OCI-M1 (cell line): ENCODE data around the gene ENO4.

Source experiments
- DNase-seq: peaks from one replicate; lab custom pipeline; 2025; lab: John Stamatoyannopoulos, UW

Gene ENO4, protein sequence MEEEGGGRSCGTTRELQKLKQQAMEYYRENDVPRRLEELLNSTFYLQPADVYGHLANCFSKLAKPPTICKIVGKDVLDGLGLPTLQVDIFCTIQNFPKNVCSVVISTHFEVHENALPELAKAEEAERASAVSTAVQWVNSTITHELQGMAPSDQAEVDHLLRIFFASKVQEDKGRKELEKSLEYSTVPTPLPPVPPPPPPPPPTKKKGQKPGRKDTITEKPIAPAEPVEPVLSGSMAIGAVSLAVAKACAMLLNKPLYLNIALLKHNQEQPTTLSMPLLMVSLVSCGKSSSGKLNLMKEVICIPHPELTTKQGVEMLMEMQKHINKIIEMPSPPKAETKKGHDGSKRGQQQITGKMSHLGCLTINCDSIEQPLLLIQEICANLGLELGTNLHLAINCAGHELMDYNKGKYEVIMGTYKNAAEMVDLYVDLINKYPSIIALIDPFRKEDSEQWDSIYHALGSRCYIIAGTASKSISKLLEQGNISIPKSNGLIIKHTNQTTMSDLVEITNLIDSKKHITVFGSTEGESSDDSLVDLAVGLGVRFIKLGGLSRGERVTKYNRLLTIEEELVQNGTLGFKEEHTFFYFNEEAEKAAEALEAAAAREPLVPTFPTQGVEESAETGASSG

DNA sequence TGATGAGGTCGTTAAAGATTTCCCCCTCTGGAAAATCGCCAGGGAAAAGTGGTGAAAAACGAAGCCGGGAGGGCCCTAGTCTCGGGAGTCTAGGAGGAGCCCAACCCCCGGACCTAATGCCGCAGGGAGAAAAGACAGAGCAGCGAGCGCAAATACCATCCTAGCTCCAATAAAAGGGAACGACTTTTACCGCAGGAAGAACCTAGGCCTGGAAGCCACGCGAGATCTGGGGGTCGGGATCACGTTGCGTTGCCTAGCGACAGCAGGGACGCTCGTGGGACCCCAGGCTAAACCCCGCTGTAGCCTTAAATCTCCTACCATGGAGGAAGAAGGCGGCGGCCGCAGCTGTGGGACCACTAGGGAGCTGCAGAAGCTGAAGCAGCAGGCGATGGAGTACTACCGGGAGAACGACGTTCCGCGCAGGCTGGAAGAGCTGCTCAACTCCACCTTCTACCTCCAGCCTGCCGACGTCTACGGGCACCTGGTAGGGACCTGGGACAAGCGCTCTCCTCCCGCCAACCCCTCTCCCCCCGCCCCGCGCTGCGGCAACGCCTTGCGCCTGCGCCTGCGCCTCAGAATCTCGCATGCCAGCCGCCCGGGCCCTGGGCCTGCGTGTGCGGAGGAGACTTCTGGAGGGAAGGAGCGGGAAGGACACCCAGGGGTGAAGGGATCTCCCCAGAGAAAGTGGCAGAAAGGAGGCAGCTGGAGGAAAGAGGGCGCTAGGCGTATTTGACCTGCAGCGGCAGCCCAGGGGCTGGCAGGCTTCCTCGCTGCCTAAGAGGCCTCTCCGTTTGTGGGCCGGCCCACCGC is at the start of gene ENO4:
ENO4 (plus strand) TSS at position 252 of the 810 bp plus-strand sequence; CDS start at position 320, 68 bp downstream.
- no peak for DNase-seq

DNA sequence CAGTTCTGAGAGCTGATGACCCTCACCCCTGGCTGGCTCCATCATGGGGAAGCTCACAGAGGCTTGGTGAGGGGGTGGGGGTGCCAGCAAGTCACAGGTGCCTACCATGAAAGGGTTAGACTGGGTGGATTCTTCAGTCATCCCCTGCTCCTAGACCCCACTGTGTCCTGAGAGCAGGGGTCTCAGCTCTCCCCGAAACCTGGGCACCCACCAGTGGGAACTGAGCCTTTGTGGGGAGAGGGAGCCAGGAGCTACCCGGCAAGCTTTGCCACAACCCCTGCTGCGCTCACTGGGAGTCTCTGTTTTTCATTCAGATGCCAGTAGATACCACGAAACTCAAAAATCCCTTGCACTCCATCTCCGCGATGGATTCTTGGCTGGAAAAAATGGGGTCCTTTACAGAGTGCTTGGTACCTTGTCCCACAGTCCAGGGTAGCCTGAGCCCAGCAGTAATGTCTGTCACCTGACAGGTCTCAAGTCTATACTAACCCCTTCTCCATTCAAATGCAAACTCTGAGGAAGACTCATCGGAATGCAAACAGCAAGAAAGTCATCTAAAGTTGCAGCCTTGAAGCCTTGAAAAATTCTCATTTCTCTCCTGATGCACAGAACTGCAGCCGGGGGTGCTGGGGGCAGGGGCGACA is 48.9 kb upstream of the ENO4 start:
- no peak for DNase-seq

DNA sequence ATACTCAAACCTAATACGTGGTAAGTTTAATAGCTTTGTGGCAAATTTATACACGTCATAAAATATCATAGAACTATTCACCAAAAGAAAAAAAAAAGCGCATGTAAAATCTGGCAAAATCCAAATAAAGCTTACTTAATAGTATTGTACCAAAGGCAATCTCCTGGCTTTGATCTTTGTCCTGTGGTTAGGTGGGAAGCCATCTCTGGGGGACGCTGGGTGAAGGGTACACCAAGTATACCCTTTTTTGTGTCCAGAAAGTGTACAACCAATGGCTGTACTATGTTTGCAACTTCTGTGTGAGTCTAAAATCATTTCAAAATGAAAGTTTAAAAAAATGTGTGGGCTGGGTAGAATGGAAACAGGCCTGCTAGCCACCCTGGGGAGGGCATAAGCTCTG is 47.6 kb upstream of the ENO4 start:
- DNase-seq: no peak

DNA sequence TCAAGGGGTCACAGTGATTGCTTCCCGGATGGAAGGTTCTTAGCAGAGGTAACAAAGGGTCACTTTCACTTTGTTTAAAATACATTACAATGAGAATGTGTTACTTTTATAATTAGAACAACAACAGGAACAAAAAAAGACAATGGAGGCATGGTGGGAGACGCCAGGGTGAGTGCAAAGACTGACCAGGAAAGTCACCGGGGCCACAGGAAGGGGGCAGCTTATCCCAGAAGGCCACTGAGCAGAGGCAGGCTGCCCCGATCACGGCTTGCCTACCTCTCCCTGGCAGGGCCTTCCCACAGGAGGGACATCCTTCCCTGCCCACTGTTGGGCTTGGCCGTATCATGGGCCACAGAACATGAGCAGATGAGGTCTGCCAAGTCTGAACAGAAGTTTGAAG is 46.8 kb upstream of the ENO4 start:
- DNase-seq: no peak

DNA sequence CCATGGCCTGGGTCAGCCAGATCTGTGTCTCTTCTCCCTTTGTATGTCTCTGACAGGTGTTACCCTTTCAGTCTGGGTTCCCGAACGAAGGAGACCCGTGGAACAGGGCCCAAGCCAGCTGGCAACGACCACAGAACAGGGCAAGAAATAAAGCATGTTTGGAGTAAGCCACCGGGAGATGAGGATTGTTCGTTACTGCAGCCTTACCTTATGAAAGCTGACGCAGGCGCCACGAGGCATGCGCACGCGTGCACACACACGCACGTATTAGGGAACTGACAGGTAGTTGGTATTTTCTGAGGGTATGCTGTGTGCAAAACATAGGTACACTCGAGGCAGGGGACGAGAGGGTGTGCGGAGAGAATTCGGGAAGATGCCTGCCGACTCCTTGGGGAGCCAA is 46.4 kb upstream of the ENO4 start:
- DNase-seq: no peak

DNA sequence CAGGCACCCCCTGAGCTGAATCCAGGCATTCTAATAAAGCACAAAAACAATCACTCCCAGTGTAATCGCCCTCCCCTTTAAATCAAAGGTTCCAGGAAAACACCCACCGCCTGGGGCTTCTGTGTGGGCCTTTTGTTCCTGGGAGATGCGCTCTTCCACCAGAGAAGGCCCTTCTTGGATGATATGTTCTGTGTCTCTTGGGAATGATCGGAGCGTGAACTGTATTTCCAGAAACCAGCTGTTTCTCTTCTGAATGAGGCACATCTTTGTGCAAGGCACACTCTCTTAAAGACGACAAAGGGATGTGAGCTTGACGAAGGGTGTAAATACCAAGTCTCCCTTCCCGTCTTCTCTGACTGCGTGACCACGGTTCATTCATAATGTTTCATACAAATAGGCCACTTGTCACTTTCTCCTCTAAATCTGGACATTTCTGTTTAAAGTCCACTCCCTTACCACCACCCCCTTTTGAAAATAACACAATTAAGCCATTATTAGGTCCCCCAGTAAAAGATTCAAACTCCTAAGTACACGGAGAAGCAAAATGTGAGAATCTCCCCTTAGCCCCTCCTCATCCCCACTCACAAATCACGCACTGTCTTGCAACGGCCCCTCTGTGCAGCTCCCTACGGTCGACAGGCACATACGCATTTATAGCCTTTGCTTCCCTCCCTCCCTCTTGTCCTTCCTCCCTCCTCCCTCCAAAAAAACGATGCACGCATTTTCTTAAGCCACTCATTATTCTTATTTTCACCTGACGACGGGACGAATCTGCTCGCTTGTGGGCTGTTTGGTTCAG is 45.6 kb upstream of the ENO4 start:
- no peak for DNase-seq

DNA sequence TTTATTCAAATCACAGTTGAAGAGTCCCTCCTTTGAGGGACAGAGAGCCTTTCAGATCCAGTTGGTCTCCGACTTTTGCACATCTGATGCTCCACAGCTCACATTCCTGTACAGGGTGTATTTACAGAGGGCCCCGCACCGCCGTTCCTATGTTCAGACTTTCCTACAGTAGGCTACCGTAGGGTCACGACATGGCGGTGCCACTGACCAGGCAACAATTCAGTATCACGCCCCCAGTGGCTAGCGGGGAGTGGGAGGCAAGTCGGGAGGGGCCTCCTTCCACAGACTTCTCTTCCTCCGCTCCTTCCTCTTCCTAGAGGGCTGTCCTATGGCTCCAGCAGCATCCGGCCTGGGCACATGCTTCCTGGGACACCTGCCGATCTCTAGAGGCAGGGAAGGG is 40.6 kb upstream of the ENO4 start:
- DNase-seq: no peak

DNA sequence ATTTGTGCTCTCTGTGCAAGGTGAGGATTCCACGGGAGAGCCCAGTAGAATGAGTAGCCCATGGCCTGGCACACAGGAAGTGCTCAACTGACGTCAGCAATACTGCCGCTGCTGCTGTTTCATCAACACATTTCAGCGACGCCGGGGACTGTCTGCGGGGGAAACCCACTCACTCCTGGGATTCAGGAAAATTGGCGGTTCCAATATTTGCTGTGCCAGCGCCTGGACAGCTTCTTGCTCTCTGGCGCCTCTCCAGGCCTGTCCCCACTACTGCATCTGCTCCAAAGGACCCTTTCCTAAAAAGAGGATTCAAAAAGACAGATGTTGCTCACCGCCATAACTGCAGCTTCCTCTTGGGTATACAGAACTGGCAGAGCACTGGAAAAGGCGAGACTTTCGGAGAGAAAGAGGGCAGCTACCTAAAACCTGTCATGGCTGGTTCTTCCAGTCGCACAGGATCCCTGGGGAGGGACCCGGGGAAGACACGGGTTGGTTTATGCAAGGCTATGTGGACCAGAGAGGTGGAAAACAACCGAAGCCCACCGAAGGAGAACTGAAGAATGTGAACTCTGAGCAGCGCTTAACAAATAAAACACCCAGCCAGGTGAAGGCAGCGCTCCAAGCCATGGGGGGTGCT is 39.7 kb upstream of the ENO4 start:
- DNase-seq: peak; percentile 23

DNA sequence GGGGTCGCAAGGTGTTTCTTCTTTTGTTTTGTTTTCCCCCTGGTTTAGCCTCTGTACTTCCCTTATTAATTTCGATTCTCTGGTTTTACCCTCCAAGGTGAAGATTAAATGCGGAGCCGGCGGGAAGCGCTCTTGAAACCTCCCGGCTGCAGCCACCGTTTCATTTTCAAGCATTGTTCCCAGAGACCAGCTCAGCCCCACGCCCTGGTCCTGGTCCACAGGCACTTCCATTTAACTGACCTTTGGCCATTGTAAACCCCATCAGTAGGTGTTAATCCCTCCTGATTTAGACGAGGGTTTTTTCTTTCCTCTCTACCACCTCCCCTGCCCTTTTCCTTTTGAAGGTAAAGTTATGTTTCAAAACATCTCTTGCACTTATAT is 39.2 kb upstream of the ENO4 start:
- no peak for DNase-seq

DNA sequence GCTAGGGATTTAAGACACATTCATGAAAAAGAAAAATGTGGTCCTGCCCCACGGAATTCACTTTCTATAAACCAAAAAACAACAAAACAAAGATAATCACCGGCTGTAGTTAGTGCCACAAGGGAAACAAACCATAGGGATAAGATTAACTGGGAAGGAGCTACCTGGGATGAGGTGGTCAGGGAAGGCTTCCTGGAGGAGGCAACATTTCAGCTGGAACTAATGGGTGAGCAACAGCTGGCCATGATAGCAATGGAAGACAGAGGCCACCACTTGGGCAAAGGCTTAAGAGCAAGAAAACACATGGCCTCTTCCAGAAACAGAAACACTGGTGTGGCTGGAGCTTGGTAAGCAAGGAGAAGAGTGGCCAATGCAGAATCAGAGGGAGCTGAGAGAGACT is 38.4 kb upstream of the ENO4 start:
- no peak for DNase-seq

DNA sequence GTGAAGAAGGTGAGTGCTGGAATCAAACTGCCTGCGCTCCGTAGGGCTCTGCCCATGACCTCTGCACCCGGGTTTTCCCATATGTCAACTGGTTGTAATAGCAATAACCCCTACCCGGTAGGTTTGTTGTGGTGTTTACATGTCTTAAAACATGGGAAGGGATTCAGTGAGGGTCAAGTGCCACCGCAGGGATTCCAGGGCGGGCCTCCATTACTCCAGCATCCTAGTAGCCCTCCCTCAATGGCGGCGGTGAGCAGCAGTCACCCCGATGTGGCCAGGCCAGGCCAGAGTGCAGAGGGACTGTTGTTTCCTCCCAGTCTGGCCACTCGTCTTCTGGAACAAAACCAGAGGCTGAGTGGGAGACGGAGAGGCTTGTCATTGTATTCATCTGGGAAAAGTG is 37.6 kb upstream of the ENO4 start:
- DNase-seq: no peak

DNA sequence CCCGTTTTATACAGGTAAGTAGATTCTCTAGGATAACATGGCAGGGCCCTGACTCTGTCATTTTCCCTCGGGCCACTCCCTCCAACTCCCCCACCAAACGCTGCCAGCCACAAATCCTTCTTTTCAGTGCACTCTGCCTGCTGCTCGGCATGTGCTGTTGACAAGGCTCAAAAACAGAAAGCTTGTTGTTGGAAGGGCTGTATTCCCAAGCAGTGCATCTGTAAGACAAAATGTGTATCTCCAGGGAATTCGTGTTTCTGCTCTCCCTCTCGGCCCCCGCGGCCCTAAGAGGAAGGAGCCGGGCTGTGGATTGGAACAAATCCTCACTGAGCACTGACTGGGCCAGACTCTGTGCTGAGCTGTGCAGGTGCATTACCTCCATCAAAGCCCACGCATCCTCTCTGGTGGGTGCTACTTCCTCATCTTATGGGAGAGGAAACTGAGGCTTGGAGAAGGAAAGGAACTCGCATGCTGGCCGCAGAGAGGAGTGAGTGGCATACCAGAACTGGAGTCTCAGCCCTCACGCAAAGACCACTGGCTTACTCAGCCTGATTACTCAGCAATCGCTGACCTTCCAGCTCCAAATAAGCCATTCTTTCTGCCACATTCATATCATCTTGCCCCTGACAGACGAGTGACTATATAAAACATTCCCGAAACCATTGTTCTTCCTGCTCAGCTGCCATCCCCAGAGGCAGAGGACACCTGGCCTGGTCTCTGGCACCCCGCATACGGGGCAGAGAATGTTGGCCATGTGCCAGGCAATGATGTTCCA is 33.5 kb upstream of the ENO4 start:
- DNase-seq: no peak

DNA sequence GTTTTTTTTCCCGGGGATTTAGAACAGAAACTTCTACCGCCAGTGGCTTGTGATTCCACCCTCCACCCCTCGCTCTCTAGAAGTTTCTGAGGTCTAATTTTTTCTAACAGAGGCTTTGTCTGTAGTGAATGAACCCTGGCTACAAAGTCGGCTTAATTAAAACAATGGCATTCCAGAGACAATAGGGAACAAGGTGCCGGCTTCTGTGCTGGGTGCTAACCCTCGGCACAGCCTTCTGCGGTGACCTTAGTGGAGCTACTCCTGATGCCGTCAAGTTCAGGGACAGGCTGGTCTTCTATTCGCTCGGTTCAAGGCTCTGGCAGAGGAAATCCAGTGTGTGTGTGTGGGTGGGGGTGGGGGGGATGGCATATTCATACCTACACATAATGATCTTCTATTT is 32.1 kb upstream of the ENO4 start:
- no peak for DNase-seq

DNA sequence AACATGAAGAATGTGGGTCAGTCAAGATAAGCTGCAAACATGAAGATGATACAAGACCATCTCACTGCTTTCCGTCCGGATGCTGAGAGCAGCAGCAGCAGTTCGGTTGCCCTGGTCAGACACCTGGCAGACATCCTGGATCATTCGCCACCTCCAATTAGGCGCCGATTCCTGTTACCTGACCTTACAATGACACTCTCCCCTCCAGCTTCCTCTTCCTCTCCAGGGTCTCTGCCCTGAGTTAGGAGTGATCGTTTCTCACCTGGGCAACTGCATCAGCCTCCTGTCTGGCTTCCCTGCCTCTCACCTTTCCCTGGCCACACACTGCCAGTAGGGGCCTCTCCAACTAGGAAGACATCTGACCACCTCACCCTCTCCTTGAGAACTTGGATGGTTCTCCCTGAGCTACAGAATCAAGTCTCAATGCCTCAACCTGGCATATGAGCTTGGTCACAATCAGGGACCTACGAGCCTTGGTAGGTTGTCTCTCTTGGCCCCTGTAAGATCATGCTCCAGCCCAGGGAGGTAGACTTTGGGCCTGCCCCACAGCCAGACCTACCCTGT is 31.4 kb upstream of the ENO4 start:
- no peak for DNase-seq

DNA sequence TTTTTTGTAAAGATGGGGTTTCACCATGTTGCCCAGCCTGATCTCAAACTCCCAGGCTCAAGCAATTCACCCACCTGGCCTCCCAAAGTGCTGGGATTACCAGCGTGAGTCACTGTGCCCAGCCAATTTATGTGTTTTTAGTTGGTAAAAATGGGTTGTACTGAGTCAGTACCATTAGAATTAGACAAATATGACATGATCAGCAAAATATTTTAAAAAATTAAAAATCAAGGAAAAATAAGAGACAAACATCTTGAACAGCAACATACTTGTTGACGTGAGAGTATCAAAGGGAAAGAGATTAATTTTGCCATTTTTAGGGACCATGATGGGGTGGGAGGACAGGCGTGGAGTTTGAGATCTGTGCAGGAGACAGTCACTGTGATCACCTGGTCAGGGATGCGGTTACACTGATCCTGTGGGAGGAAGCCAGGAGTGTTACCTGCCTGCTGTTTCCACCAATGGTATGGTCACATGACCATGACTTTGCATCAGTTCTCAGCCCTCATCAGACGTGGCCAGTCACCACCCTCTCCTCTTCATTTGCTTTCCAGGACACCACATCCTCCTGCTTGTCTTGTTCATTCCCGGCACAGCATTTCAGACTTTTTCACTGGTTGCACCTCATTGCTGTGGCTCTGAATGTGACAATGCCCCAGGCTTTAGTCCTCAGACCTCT is 29.2 kb upstream of the ENO4 start:
- no peak for DNase-seq

DNA sequence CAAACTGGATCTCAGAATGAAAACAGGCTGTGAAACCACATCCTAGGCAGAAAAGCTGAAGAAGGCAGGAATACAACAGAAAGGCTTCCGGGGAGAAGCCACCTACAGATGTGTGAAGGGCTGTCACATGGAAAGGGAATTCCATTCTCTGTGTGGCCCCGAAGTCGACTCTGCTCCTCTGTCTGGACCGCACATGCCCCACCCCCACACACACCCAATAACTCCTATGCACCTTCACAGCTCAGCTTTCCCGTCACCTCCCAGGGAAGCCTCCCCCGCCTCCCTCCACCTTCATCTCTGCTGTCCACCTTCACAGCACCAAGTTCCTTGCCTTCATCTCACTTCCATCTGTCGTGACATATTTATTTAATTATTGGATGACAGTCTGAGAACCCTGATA is 23.4 kb upstream of the ENO4 start:
- DNase-seq: no peak

DNA sequence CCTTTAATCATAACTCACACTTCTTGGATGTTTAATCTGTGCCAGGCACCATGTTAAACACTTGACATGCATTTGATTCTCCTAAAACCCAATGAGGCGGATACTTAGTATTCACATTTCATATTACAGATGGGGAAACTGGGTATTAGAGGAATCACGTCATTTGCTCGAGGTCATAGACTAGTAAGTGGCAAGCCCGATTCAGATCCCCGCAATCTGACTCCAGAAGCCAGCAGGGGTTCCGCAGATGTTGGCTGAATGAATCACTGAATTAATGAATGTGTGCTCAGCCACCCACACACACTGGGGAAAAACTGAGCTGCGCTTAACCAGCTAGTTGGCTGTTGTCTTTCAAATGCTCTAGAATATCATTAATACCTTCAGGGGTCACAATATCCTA is 22.5 kb upstream of the ENO4 start:
- no peak for DNase-seq

DNA sequence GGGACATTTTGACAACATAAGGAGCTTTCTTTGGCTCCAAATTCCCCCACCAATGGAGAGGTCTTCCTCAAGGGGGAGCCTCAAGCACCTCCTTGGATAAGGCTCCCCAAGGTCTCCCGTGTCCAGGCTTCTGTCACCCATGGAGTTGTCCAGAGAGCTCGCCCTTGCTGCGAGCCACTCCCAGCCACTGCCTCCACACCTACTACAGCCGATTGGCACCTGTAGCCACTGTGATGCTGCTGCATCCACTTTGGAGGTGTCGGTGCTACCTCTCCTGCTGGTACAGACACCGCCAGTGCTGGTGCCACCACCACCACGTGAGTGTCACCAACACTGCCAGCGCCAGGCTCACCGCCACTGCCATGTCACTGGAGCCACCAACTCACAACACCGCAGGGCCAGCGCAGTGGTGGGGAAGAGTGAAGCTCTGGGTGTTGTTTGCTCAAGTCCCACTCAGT is 22.1 kb upstream of the ENO4 start:
- no peak for DNase-seq

DNA sequence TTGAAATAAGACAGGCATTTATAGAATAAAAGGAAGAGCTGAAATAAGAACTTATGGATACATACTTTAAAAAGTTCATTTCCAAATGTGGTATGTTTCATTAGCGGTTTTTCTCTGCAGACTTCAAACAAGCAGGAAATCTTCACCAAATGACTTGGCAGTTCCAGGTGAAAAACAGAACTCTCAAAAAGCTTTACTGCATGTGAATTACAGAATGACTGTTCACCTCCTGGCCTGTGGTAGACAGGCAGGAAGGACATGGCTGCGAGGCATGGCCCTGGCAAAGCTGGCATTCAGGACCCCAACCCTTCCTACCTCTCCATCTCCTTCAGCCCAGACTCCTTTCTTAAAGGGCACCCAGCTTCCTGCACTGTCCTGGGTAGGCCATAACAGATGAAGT is 21.2 kb upstream of the ENO4 start:
- no peak for DNase-seq
